Bronchial epithelial cell (primary cell): ENCODE results near the gene TMEM167B. TPM values are rescaled to one million over a fixed set of nuclear protein-coding genes. Genes with fewer than 3 reads are reported as not detected.
"Not testable (repeated sequence)": the region's sequence is repeated elsewhere in the genome, so short reads cannot be mapped to it uniquely, and the experiment has no call there.

Experiments used
- DNase-seq: peaks from one replicate; pipeline ENCODE4 v3.0.0-alpha.2; 2010; ENCODE audit warnings: low read depth
- FAIRE-seq: peaks from 2 replicates; lab custom pipeline; 2011; peaks lifted over from hg19 to GRCh38; lab: Jason Lieb, UNC
- H3K27me3 ChIP-seq: 2 replicates; pipeline ENCODE4 v1.5.1; 2011; ENCODE audit warnings: low read length; ENCODE audit not compliant: control insufficient read depth, insufficient read depth
- H3K36me3 ChIP-seq: 2 replicates; pipeline ENCODE4 v1.5.1; 2011; ENCODE audit warnings: low read length; ENCODE audit not compliant: control insufficient read depth, insufficient read depth
- H3K4me3 ChIP-seq: 2 replicates; pipeline ENCODE4 v1.5.1; 2011; ENCODE audit warnings: mild to moderate bottlenecking, low read depth, low read length, control low read depth
- CTCF ChIP-seq: IDR thresholded peaks from 2 replicates; pipeline ENCODE4 v1.5.1; 2011; ENCODE audit warnings: mild to moderate bottlenecking, moderate library complexity, low read length, control low read depth, inconsistent platforms; ENCODE audit not compliant: insufficient read depth, severe bottlenecking
- total RNA-seq: library from RNA; depleted of rRNA; stranded (reverse); fragments of >200 nt; gene quantifications from 2 replicates; pipeline ENCODE4 v1.2.1, GENCODE V29; 2014

TMEM167B gene
- total RNA-seq, 1 donor from 2014 or later: 52.7 TPM

- DNase-seq: no peak
- FAIRE-seq: no peak
- no peak for TF ChIP-seq CTCF
- H3K36me3 ChIP-seq: no peaks in the 10 kb centered on the region
- no peak overlapping the region for H3K4me3 ChIP-seq
- H3K27me3 ChIP-seq: no peaks in the 10 kb centered on the region
Observed at GRCh38 chr1:109047339-109047738, 43.2 kb upstream of the TMEM167B start.

- no peak overlapping the region for H3K4me3 ChIP-seq
- DNase-seq (no peak), FAIRE-seq (no peak)
Observed at GRCh38 chr1:109048335-109048734, 42.2 kb upstream of the TMEM167B start.

GRCh38 chr1:109050228-109050995 lies 40.2 kb upstream of the TMEM167B start:
- H3K27me3 ChIP-seq: no peaks in the 10 kb centered on the region
- FAIRE-seq (no peak), DNase-seq (peak; percentile 95)
- no peaks in the 10 kb centered on the region for H3K36me3 ChIP-seq
- TF ChIP-seq CTCF: no peak
- no peak overlapping the region for H3K4me3 ChIP-seq

More at GRCh38 chr1:109048335-109048734, 42.2 kb upstream of the TMEM167B start:
- TF ChIP-seq CTCF: no peak
- Histone ChIP-seq H3K36me3 (no peaks in the 10 kb centered on the region), H3K27me3 (no peaks in the 10 kb centered on the region)

GRCh38 chr1:109052145-109052544 lies 38.4 kb upstream of the TMEM167B start:
- H3K27me3 ChIP-seq, FAIRE-seq, H3K36me3 ChIP-seq, DNase-seq, H3K4me3 ChIP-seq: not testable (repeated sequence)

GRCh38 chr1:109056064-109056463 lies 34.5 kb upstream of the TMEM167B start:
- DNase-seq (no peak), FAIRE-seq (no peak)
- no peaks in the 10 kb centered on the region for H3K27me3 ChIP-seq
- no peak overlapping the region for H3K4me3 ChIP-seq
- no peaks in the 10 kb centered on the region for H3K36me3 ChIP-seq
- no peak for TF ChIP-seq CTCF

GRCh38 chr1:109059026-109059425 lies 31.5 kb upstream of the TMEM167B start:
- Histone ChIP-seq H3K4me3 (no peak overlapping the region), H3K27me3 (no peaks in the 10 kb centered on the region), H3K36me3 (no peaks in the 10 kb centered on the region)
- no peak for FAIRE-seq
- DNase-seq: no peak
- TF ChIP-seq CTCF: no peak
